Spleen (tissue), 11 donors: Measurements from ENCODE around the gene PRSS27. TPM values are rescaled to one million over a fixed set of nuclear protein-coding genes. Genes with fewer than 3 reads are reported as not detected.

Experiments used
- DNase-seq: peaks from one replicate; pipeline ENCODE4 v3.0.0-alpha.2; 2020
- H3K27ac ChIP-seq, 8 donors: fragments of 200-600 bp; sonication (generic) in 7 of 8; 1 replicate in 4 of 8; 2 replicates in 4 of 8; pipeline versions ENCODE4 v1.5.0 to v1.8.0; 2016 to 2021; ENCODE audit warnings: inconsistent platforms in 4 of 8, mild to moderate bottlenecking in 4 of 8, moderate library complexity in 1 of 8
- H3K27me3 ChIP-seq, 7 donors: fragments of 200-600 bp; sonication (generic) in 6 of 7; replicated peaks in 1 of 7; 1 replicate in 4 of 7; 2 replicates in 3 of 7; pipeline versions ENCODE4 v1.5.0 to v1.8.0; 2016 to 2021; ENCODE audit warnings: inconsistent platforms in 3 of 7, mild to moderate bottlenecking in 1 of 7
- H3K36me3 ChIP-seq, 6 donors: fragments of 200-600 bp; sonication (generic) in 5 of 6; 1 replicate in 4 of 6; 2 replicates in 2 of 6; pipeline versions ENCODE4 v1.5.0 to v1.8.0; 2016 to 2021; ENCODE audit warnings: inconsistent platforms in 2 of 6
- H3K4me1 ChIP-seq, 6 donors: fragments of 200-600 bp; sonication (generic) in 5 of 6; 1 replicate in 3 of 6; 2 replicates in 3 of 6; pipeline versions ENCODE4 v1.5.0 to v1.8.0; 2016 to 2021; ENCODE audit warnings: inconsistent platforms in 3 of 6
- H3K4me3 ChIP-seq, 8 donors: fragments of 200-600 bp; sonication (generic) in 7 of 8; 1 replicate in 4 of 8; 2 replicates in 4 of 8; pipeline versions ENCODE4 v1.5.0 to v1.8.0; 2016 to 2021; ENCODE audit warnings: inconsistent platforms in 4 of 8, mild to moderate bottlenecking in 4 of 8, moderate library complexity in 2 of 8
- H3K9me3 ChIP-seq, 8 donors: fragments of 200-600 bp; sonication (generic) in 7 of 8; 1 replicate in 4 of 8; 2 replicates in 4 of 8; pipeline versions ENCODE4 v1.5.0 to v1.8.0; 2016 to 2021; ENCODE audit warnings: inconsistent platforms in 4 of 8
- POLR2A ChIP-seq, 3 donors: fragments of 450-650 bp; IDR thresholded peaks; one replicate each; pipeline ENCODE4 v1.5.1; 2017; ENCODE audit warnings: antibody characterized with exemption in 3 of 3, mild to moderate bottlenecking in 1 of 3
- POLR2AphosphoS5 ChIP-seq, 3 donors: sonication (generic); formaldehyde crosslinking; IDR thresholded peaks; one replicate each; pipeline ENCODE4 v1.5.1; 2017; ENCODE audit warnings: antibody characterized with exemption in 3 of 3
- WGBS, 5 donors: extraction: QIAGEN DNeasy Blood & Tissue Kit in 3 of 5; methylation state at CpG; one replicate each; pipeline versions ENCODE4 v1.1.5 to v1.1.7; 2013 to 2018; 5-methylcytosine and 5-hydroxymethylcytosine counted together
- intact Hi-C: fragments of 100-400 bp; cut with DNase I; formaldehyde crosslinking; loops from one replicate; pipeline ENCODE4 v1.15.0; 2023; ENCODE audit warnings: low total_unique reads
- polyA plus RNA-seq, 3 donors: library from polyadenylated mRNA; stranded (reverse); fragments of 200-250 nt; gene quantifications; one replicate each; pipeline ENCODE4 v1.2.1, GENCODE V29; 2013
- total RNA-seq, 7 donors: library from RNA; depleted of rRNA in 3 of 7; stranded (reverse); fragments of >200 nt in 3 of 7; fragmentation: NEBNext Ultra II Directional in 4 of 7; extraction: Animal tissue kit (Norgen Biotek cat#: 25700) in 4 of 7; gene quantifications; one replicate each; pipeline versions ENCODE4 v1.1.0 to v1.2.1, GENCODE V29; 2016 to 2021
- TF ChIP-seq, protein P1 (sequence below), 11 experiments: fragments of 200-600 bp in 7 of 11; fragments of 450-650 bp in 4 of 11; sonication (generic) in 4 of 11; IDR thresholded peaks in 8 of 11; conservative IDR thresholded peaks in 3 of 11; 1 replicate in 7 of 11; 2 replicates in 4 of 11; pipeline versions ENCODE4 v1.4.0 to v1.8.0; 2016 to 2021; ENCODE audit warnings: antibody characterized with exemption in 11 of 11, inconsistent platforms in 4 of 11, mild to moderate bottlenecking in 1 of 11
- donor health status: healthy with polysubstance abuse.
- donor health status: DM: no; HTN: no; CAD: no; lungs with moderate emphysema.
- donor health status: DM: no; HTN: no; CAD: no.
- donor health status: Bipolar disorder and iron deficiency.
- donor health status: healthy.
- donor health status: DM: no; HTN: no; CAD: no.
- donor health status: DM: yes; HTN: yes; CAD: no.

PRSS27 gene
- total and polyA plus RNA-seq, 10 donors: 0.84 to 2.1 (median 1.2) TPM

DNA sequence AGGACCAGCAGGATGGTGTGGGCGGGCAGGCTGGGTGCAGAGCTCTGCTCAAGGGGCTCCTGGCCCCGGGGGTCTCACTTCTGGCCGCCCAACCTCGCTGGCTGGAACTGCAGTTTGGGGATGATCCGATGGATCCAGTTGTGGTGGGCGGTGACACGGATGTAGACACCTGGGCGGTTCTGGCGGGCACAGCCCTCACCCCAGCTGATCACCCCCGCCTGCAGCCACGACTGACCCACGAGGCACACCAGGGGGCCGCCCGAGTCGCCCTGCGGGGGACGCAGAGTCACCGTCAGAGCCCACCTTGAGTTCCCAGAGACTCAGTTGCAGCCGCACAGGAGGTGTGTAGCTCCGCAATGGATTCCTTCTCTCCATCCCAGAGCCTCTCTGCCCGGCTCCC, 7.5 kb downstream of the PRSS27 start:
- no peak for TF ChIP-seq POLR2AphosphoS5 (IDR thresholded peaks at IDR 0.05)
- TF ChIP-seq, protein P1, sequence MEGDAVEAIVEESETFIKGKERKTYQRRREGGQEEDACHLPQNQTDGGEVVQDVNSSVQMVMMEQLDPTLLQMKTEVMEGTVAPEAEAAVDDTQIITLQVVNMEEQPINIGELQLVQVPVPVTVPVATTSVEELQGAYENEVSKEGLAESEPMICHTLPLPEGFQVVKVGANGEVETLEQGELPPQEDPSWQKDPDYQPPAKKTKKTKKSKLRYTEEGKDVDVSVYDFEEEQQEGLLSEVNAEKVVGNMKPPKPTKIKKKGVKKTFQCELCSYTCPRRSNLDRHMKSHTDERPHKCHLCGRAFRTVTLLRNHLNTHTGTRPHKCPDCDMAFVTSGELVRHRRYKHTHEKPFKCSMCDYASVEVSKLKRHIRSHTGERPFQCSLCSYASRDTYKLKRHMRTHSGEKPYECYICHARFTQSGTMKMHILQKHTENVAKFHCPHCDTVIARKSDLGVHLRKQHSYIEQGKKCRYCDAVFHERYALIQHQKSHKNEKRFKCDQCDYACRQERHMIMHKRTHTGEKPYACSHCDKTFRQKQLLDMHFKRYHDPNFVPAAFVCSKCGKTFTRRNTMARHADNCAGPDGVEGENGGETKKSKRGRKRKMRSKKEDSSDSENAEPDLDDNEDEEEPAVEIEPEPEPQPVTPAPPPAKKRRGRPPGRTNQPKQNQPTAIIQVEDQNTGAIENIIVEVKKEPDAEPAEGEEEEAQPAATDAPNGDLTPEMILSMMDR (IDR thresholded peaks at IDR 0.05 in 8 of 11, conservative IDR thresholded peaks at IDR 0.05 in 3 of 11): no peak
- no peak for TF ChIP-seq POLR2A (IDR thresholded peaks at IDR 0.05)
- peaks cover 0 to 16% (median 9%) of the 10 kb centered on the region in 6 donors for H3K4me1 ChIP-seq
- no peak overlapping the region for H3K27ac ChIP-seq
- H3K4me3 ChIP-seq: no peak overlapping the region
- peaks cover 0 to 23% (median 0%) of the 10 kb centered on the region in 7 donors for H3K27me3 ChIP-seq
- H3K36me3 ChIP-seq: peaks cover 0 to 29% (median 21%) of the 10 kb centered on the region in 6 donors
- intact Hi-C loops: no loop called here
- DNase-seq: peak; percentile 62
- WGBS, 5 donors: 78 to 93% (median 84%) methylated on average over 11 to 21 of the region's 21 CpGs
- no peaks in the 10 kb centered on the region for H3K9me3 ChIP-seq

DNA sequence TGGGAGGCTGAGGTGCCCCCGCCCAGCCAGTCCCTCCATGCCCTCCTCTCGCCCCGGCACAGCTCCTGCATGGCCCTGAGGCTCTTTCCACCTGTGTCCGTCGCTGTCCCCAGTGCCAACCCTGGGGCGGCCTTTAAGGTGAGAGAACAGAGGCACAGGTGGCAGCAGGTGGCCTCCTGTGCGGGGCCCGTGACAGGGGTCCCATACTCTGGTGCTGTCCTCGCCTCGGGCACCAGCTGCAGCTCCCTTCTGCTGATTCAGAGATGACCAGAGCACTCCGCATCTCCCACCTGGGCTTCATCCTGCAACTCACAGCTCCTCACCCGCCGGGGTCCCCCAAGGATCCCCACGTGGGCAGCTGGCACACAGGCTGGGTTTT, 8.0 kb downstream of the PRSS27 start:
- peak; percentile 69 for DNase-seq
- H3K4me3 ChIP-seq: no peak overlapping the region

DNA sequence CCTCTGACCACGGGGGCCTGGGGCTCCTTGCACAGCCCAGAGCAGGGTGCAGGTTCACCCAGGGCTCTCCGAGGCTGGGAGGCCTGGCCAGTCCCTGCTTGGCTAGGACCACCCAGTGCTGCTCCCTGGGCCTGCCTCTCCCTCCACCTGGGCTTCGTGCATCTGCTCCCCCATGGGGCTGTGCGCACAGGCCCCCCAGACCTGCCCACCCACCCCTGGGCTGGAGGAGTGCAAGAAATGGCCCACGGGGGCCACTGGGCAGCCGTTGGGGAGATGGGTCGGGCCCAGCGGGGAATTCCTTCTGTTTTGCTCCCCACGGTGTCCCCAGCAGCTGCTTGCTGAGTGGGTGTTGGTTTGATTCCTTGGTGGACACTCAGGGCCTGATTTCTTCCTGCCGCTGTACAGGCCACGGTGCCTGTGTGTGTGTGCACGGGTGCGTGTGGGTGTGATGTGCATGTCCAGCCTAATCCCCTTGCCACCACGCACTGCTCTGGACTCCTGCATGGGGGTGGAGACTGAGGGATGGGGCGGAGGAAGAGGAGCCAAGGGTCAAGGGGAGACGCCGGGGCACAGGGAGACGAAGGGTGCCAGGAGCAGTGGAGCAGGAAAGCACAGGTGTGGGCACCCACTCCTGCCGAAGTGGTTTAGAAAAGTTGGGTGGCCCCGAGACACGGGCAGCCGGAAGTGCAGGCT, 8.5 kb downstream of the PRSS27 start:
- peaks cover 0 to 23% (median 0%) of the 10 kb centered on the region in 7 donors for H3K27me3 ChIP-seq
- intact Hi-C loops: no loop called here
- 63 to 78% (median 73%) methylated on average over 17 to 22 of the region's 22 CpGs for WGBS, 5 donors
- TF ChIP-seq POLR2A (IDR thresholded peaks at IDR 0.05) (no peak), POLR2AphosphoS5 (IDR thresholded peaks at IDR 0.05) (peak in 1 of 3 donors; percentile 5)
- TF ChIP-seq, protein P1 (IDR thresholded peaks at IDR 0.05 in 8 of 11, conservative IDR thresholded peaks at IDR 0.05 in 3 of 11): no peak
- no peaks in the 10 kb centered on the region for H3K9me3 ChIP-seq
- H3K36me3 ChIP-seq: peaks cover 0 to 39% (median 28%) of the 10 kb centered on the region in 6 donors
- peaks cover 0 to 13% (median 9%) of the 10 kb centered on the region in 6 donors for H3K4me1 ChIP-seq
- DNase-seq: peak; percentile 59
- H3K27ac ChIP-seq: no peak overlapping the region
- H3K4me3 ChIP-seq: no peak overlapping the region

More for the DNA sequence above, 8.0 kb downstream of the PRSS27 start:
- Histone ChIP-seq H3K9me3 (no peaks in the 10 kb centered on the region), H3K27me3 (peaks cover 0 to 23% (median 0%) of the 10 kb centered on the region in 7 donors), H3K36me3 (peaks cover 0 to 34% (median 26%) of the 10 kb centered on the region in 6 donors), H3K4me1 (peaks cover 0 to 13% (median 9%) of the 10 kb centered on the region in 6 donors), H3K27ac (no peak overlapping the region)
- intact Hi-C loops: no loop called here
- WGBS, 5 donors: 64 to 84% (median 82%) methylated on average over 6 to 14 of the region's 14 CpGs
- TF ChIP-seq POLR2AphosphoS5 (IDR thresholded peaks at IDR 0.05) (no peak), POLR2A (IDR thresholded peaks at IDR 0.05) (no peak)
- TF ChIP-seq, protein P1 (IDR thresholded peaks at IDR 0.05 in 8 of 11, conservative IDR thresholded peaks at IDR 0.05 in 3 of 11): no peak

DNA sequence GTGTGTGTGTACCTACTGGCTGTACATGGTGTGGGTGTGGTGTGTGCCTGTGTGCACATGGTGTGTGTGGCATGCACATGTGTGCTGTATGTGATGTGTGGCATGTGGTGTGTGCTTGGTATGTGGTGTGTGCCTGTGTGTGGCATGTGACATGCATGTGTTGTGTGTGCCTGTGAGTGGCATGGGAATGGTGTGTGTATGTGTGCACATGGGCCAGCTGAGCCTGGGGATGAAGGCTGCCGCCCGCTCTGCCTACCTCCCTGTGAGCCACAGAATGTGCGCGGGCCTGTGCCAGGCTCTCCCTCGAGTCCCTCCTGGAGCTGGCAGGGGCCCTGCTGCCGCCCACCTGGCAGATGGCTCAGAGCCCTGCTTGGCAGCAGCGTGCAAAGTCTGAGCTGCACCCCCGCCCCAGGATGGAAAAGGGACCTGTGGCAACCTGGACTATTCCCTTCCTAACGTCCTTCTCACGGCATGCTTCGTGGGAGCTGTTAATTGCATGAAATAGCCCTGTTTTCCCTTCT, 9.3 kb downstream of the PRSS27 start:
- Histone ChIP-seq H3K9me3 (no peaks in the 10 kb centered on the region), H3K27me3 (peaks cover 0 to 19% (median 0%) of the 10 kb centered on the region in 7 donors), H3K27ac (no peak overlapping the region), H3K4me3 (no peak overlapping the region), H3K4me1 (peaks cover 0 to 8% (median 7%) of the 10 kb centered on the region in 6 donors), H3K36me3 (peaks cover 0 to 47% (median 33%) of the 10 kb centered on the region in 6 donors)
- TF ChIP-seq POLR2AphosphoS5 (IDR thresholded peaks at IDR 0.05) (peak in 2 of 3 donors; percentile 30 to 54), POLR2A (IDR thresholded peaks at IDR 0.05) (no peak)
- DNase-seq: peak; percentile 63
- WGBS, 5 donors: 72 to 90% (median 82%) methylated on average over 7 to 11 of the region's 11 CpGs
- intact Hi-C loops: no loop called here
